Stimulated activated CD8-positive, alpha-beta memory T cell treated with anti-CD3 and anti-CD28 coated beads, Interleukin-15, amount 100 ng/mL, for 24 hours (primary cell): ENCODE measurements around the gene GNAI3.
A peak's percentile ranks its signal among the peaks of the same experiment; 100 is the strongest.

Experiments used
- DNase-seq: peaks from one replicate; pipeline ENCODE4 v3.0.0-alpha.2; 2020; ENCODE audit warnings: low read depth

GNAI3 gene

GRCh38 chr1:109637446-109637845 is 89.0 kb downstream of the GNAI3 start:
- DNase-seq = no peak

- DNase-seq = no peak
Measured at GRCh38 chr1:109639063-109639840, 90.8 kb downstream of the GNAI3 start.

GRCh38 chr1:109639841-109640184 is 91.4 kb downstream of the GNAI3 start:
- DNase-seq = no peak

- peak; percentile 95 for DNase-seq
Measured at GRCh38 chr1:109640285-109640865, 92.0 kb downstream of the GNAI3 start.

GRCh38 chr1:109641078-109641740 is 92.8 kb downstream of the GNAI3 start:
- no peak for DNase-seq

GRCh38 chr1:109641861-109642260 is 93.4 kb downstream of the GNAI3 start:
- DNase-seq = no peak

- DNase-seq = no peak
Measured at GRCh38 chr1:109642626-109643025, 94.2 kb downstream of the GNAI3 start.

GRCh38 chr1:109643385-109644230 is 95.2 kb downstream of the GNAI3 start:
- peak; percentile 79 for DNase-seq

GRCh38 chr1:109644670-109645069 is 96.3 kb downstream of the GNAI3 start:
- no peak for DNase-seq

GRCh38 chr1:109649491-109649914 is 101.1 kb downstream of the GNAI3 start:
- no peak for DNase-seq

- DNase-seq = no peak
Measured at GRCh38 chr1:109650609-109651008, 102.2 kb downstream of the GNAI3 start.

GRCh38 chr1:109652402-109652801 is 104.0 kb downstream of the GNAI3 start:
- DNase-seq = no peak

- no peak for DNase-seq
Measured at GRCh38 chr1:109653306-109653705, 104.9 kb downstream of the GNAI3 start.

GRCh38 chr1:109654519-109654918 is 106.1 kb downstream of the GNAI3 start:
- DNase-seq = no peak

- peak; percentile 51 for DNase-seq
Measured at GRCh38 chr1:109655615-109656519, 107.5 kb downstream of the GNAI3 start, which contains the start of gene GSTM4. Gene GSTM4 (plus strand): TSS chr1:109656099. CDS start chr1:109656390, 291 bp downstream.

- DNase-seq = no peak
Measured at GRCh38 chr1:109657395-109657794, 109.0 kb downstream of the GNAI3 start.

GRCh38 chr1:109657970-109658369 is 109.6 kb downstream of the GNAI3 start:
- no peak for DNase-seq

GRCh38 chr1:109658533-109659042 is 110.2 kb downstream of the GNAI3 start:
- DNase-seq = no peak

- no peak for DNase-seq
Measured at GRCh38 chr1:109659145-109659544, 110.7 kb downstream of the GNAI3 start.

GRCh38 chr1:109659997-109660690 is 111.7 kb downstream of the GNAI3 start:
- DNase-seq = no peak
